GM21723 (cell line): ENCODE data around the gene GNAQ.
"Not testable (repeated sequence)": the region's sequence is repeated elsewhere in the genome, so short reads cannot be mapped to it uniquely, and the experiment has no call there.

Source experiments
- ATAC-seq: cut with Tn5 transposase; IDR thresholded peaks from one replicate; pipeline ENCODE4 v1.9.1; 2021; ENCODE audit warnings: mild to moderate bottlenecking, moderate library complexity; ENCODE audit not compliant: unreplicated experiment

GNAQ gene

GRCh38 chr9:77798140-77798539 is 233.5 kb downstream of the GNAQ start:
- ATAC-seq: no peak

DNA sequence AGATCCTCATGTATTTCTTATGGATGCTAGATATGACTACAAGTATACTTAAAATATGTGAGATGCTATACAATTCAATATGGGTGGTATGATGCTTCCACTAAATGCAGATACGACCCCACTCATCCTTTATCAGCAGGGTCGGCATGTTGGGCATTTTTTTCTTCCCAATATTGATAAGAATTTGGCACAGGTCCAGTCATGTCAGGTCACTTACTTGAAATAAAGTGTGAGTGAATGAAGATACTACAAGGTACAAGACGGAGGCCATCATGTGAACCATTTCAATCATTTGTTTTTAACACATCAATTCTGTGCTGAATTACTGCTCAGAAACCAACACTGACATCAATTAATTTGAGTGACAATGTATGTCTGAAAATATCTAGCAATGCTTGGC is 236.6 kb downstream of the GNAQ start:
- ATAC-seq: no peak

DNA sequence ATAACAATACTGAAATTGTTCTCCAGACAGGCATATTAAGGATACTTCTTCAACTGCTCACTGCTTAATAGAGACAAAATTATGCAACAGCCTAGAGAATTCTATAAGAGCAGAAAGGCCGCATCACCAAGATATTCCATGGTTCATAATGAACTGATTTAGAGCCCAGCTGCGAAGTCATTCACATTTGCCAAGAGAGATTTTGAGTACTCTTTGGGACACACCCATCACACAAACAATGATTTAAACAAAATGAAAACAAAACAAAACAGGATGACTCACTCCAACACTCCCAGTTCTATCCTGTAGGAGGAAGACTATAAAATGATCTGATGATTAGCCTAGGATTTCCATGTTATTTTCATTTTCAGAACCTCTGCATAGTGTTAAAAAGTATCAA is 237.8 kb downstream of the GNAQ start:
- ATAC-seq: no peak

- no peak for ATAC-seq
These were observed 241.7 kb downstream of the GNAQ start for GRCh38 chr9:77789891-77790290.

DNA sequence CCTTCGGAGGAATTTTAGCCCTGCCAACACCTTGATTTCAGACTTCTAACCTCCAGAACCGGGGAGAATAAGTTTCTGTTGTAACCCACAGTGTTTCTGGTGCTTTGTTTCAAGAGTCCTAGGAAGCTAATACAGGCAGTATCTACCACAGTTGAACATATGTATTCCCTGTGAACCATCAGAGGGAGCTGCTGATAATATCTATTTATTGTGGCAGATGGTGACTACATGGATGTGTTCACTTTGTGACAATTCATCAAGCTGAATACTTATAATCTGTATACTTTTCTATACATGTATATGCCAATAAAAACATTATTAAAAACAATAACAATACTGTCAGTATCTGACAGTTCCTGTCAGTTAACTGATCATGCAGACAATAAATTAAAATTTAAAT is 246.3 kb downstream of the GNAQ start:
- ATAC-seq: no peak

DNA sequence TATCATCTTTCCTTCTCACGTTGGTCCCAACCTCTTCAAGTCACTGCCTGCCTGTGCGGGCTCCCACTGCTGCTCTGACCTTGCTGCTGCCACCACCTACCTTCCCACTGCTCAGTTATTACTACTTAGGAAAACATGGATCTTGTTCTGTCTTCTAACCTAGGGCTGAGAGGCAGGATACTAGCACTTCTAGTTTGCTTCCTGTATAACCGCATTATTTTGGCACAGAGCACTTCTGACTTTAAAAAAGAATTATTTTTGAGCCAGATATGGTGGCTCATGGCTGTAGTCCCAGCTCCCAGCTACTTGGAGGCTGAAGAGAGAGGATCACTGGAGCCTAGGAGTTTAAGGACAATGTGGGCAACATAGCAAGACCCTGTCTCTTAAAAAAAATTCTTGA is 248.1 kb downstream of the GNAQ start:
- ATAC-seq: no peak

GRCh38 chr9:77779010-77779409 is 252.6 kb downstream of the GNAQ start:
- ATAC-seq: no peak

DNA sequence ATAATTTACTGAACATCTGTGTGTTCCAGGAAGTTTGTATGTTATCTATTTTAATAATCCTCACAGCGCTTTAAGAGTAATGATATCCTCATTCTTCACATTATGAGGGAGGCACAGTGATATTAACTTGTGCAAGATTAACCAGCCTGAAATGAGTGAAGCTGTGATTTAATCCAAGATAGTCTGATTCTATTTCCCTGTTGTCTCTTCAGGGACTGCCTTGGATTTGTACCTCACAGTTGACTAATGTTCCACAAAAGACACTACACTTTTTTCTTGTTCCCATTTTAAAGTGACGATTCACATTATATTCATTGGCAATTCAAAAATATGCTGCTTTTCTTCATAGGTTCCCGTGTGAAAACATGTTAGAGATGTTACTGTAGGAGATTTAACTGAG is 258.2 kb downstream of the GNAQ start:
- ATAC-seq: no peak

DNA sequence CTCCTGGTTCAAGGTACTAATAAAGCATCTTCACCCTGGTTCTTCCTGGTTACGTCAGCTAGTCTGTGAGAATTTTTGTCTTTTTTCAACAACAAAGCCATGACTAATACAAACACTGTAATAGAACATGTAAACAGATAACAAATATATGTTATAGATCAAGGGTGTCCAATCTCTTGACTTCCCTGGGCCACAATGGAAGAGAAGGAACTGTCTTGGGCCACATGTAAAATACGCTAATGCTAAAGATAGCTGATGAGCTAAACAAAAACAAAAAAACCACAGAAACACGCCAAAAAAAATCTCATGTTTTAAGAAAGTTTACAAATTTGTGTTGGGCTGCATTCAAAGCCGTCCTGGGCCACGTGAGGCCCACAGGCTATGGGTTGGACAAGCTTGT is 259.0 kb downstream of the GNAQ start:
- ATAC-seq: no peak

DNA sequence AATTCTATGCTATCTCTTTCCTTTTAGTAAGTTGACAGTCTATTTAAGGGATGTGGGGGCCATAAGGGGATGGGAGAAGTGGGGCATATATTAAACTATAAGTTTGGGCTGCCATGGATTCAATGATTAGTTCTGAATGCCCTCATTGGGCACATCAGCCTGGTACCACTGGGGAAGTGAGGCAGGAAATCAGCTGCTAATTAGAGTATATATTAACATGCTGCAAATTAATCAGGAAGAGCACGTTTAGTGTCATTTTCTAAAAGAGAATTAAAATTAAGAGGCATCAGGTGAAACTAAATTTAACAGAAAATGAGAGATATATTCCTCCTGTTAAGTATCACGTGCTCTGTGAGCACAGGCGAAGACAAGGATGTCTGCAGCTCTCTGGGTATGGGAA is 260.4 kb downstream of the GNAQ start:
- ATAC-seq: no peak

GRCh38 chr9:77770340-77770739 is 261.3 kb downstream of the GNAQ start:
- ATAC-seq: no peak

- no peak for ATAC-seq
These were observed 262.4 kb downstream of the GNAQ start for GRCh38 chr9:77769246-77769645.

GRCh38 chr9:77766587-77766986 is 265.0 kb downstream of the GNAQ start:
- no peak for ATAC-seq

DNA sequence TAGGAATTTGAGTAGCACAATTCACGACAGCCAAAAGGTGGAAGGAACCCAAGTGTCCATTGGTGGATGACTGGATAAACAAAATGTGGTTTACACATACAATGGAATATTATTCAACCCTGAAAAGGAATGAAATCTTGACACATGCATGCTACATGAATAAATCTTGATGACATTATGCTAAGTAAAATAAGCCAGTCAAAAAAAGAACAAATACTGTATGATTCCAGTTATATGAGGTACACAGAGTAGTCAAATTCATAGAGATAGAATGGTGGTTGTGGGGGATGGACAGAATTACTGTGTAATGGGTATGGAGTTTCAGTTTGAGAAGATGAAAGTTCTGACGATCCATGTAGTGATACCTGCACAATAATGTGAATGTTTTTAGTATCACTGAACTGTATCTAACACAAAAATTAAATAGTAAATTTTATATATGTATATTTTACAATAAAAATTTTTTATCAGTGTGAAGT is 265.8 kb downstream of the GNAQ start:
- ATAC-seq: no peak

- ATAC-seq: no peak
These were observed 266.5 kb downstream of the GNAQ start for GRCh38 chr9:77764894-77765780.

- no peak for ATAC-seq
These were observed 268.0 kb downstream of the GNAQ start for GRCh38 chr9:77763566-77763965.

DNA sequence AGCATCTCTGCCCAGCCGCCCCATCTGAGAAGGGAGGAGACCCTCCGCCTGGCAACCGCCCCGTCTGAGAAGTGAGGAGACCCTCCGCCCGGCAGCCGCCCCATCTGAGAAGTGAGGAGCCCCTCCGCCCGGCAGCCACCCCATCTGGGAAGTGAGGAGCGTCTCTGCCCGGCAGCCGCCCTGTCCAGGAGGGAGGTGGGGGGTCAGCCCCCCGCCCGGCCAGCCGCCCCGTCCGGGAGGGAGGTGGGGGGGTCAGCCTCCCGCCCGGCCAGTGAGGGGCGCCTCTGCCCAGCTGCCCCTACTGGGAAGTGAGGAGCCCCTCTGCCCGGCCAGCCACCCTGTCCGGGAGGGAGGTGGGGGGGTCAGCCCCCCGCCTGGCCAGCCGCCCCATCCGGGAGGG is 270.7 kb downstream of the GNAQ start:
- not testable (repeated sequence) for ATAC-seq

DNA sequence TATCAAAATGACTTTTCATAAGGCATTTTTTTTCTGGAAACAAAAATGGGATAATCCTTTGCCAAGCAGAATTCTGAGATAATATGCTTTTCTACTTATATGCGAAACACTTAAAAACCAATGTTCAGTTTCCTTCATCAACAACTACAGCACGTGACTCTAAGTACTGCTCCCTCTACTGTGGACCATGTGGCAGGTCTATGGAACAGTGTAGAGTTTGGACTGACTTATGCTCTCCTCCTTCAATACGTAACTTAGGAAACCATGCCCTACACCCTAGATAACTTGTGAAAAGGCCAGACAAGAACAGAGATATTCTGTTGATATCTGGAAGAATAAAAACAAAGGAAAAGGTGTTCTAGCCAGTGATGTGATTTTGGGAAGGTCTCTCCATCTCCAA is 272.2 kb downstream of the GNAQ start:
- ATAC-seq: no peak

DNA sequence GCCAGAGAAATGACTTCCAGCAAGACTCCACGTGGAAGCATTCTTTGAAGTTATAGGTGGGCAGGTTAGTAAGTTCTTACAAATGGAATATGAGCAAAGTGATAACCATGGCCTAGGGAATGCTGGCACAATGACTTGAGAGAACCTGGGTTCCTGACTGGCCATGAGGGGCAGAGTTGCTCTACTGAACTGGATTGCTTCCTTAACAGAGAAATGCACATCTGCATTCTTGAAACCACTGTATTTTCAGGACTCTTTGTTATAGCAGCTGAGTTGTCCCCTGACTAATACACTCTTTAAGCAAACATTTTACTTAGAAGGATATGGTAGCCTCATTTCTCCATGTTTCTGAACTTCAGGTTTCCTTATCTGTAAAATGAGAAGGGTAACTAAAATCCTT is 275.2 kb downstream of the GNAQ start:
- no peak for ATAC-seq

DNA sequence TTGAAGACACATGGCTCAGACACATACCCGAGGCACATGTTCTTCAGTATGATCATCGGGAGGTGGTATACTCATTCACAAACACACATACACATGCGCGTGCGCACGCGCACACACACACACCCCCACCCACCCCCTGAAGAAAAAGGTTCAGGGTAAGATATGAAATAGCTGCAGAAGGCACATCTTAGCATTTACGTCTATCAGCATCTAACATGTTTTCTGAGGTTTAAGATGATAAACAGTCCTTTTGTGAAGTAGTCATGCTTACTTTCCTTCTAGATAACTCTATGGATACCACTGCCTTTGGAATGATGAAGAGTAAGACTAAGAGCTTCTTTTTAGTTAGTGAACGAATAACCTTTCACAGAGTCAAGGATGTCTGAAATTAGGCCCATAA is 278.4 kb downstream of the GNAQ start:
- ATAC-seq: no peak

- ATAC-seq: no peak
These were observed 279.1 kb downstream of the GNAQ start for GRCh38 chr9:77752554-77752953.

GRCh38 chr9:77751341-77752091 is 280.1 kb downstream of the GNAQ start:
- no peak for ATAC-seq
